CD4-positive, alpha-beta T cell treated with Interferon alpha-2 for 1 hour (primary cell): ENCODE data around the gene TPMT.

Source experiments
- DNase-seq, 2 donors: peaks; one replicate each; pipeline ENCODE4 v3.0.0-alpha.2; 2020 to 2022

The TPMT gene

GRCh38 chr6:18107061-18107460 is 47.8 kb downstream of the TPMT start:
- no peak for DNase-seq

DNA sequence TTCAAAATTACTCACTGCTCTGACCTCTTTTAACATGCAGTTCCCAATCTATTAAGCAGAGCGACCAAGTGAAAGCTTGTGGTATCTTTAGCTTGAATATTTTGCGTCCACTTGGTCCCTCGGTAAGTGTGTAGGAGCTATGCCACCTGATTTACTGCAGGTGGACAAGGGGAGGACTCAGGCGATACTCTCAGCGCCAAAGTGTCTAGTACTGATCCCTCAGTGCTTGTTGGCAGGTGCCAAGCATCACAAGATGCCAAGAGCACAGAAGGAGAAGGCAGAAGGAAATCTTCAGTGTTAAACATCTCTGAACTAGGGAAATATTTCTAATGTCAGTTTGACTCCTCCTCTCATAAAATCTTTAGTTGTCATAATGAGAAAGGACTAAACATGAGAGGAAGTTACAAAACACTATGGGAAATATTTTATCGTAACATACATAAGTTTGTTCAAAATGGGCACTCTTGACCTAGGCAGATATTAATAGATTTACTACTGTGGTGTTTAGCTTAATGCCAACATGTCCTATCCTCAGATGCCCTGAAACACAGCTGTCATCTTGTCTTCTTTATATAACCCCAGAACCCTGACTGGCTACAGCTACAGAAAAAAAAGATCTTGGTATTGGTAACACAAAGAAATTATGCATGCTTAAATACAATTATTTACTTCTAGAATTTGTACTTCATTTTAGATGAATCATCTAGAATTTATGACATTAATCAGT is 51.9 kb downstream of the TPMT start:
- DNase-seq = no peak

DNA sequence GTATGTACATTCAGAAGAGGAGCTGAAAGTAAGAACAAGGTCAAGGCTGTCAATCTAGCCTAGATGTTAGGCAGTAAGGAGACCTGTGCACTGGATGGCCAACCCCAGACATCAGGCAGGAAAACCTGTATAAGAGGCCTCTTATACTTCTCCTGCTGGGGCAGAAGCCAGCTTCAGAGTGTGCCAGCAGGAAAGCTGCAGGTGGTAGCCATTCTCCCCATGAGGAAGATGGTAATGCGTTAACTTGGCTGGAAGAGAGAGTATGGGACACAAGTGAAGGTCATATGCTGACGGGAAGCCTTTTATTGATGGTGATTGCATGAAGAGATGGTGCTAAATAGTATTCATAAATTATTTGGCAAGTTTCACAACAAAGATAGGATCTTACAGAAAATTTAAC is 53.0 kb downstream of the TPMT start:
- DNase-seq = no peak

GRCh38 chr6:18101271-18101670 is 53.6 kb downstream of the TPMT start:
- DNase-seq = no peak

DNA sequence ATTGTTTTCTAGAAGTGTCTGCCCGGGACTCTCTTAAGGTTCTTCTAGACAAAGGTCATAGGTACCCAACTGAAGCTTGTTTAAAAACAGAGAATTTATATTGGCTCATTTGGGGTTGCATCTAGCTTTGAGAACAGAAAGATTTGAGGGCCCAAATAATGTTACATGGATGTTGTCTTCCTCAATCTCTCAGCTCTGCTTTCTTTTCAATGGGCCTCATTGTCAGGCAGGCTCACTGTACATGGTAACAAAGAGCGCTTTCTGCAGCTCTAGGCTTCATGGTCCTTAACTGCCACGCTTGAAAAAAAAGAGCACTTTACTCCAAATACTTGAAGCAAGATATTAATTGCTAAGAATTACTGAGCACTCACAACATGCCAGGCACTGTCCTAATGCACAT is 54.6 kb downstream of the TPMT start:
- DNase-seq = no peak

DNA sequence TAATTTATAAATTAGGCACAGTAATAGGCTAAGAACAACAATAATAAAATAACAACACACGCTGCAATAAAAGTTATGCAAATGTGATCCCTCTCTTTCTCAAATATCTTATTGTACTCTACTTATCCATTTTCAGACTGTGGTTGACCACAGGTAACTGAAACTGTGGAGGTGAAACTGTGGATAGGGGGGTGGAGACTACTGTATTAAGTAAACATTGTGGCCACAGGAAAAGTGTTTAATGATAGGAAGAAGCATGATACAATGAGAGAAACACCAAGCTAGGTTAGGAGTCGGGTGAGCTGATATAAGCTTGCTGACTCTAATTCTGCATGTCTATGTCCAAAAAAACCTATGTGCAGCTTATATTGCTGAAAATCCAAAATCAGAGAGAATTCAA is 55.4 kb downstream of the TPMT start:
- no peak for DNase-seq

- no peak for DNase-seq
These were observed 58.5 kb downstream of the TPMT start for GRCh38 chr6:18096423-18096822.

GRCh38 chr6:18091382-18091781 is 63.5 kb downstream of the TPMT start:
- DNase-seq = no peak

DNA sequence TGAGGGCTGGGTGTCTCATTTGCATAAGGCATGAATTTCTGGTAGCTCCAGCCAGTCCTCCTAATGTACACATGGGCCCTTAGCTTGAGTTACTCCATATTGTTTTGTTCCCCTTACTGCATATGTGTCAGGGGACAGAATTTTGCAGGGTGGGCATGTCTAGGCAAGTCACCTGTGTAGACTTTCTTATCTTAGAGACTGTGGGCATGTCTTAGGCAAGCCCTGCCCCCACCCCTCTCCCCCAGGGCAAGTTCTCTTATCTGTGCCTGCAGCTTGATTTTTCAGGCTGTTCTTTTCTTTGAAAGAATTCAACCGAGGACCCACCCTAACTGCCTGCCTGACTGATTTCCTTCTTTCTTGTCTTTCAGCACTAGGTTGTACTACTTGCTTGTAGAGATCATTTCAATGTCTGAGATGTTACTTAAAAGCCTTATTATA is 64.5 kb downstream of the TPMT start:
- DNase-seq = no peak

DNA sequence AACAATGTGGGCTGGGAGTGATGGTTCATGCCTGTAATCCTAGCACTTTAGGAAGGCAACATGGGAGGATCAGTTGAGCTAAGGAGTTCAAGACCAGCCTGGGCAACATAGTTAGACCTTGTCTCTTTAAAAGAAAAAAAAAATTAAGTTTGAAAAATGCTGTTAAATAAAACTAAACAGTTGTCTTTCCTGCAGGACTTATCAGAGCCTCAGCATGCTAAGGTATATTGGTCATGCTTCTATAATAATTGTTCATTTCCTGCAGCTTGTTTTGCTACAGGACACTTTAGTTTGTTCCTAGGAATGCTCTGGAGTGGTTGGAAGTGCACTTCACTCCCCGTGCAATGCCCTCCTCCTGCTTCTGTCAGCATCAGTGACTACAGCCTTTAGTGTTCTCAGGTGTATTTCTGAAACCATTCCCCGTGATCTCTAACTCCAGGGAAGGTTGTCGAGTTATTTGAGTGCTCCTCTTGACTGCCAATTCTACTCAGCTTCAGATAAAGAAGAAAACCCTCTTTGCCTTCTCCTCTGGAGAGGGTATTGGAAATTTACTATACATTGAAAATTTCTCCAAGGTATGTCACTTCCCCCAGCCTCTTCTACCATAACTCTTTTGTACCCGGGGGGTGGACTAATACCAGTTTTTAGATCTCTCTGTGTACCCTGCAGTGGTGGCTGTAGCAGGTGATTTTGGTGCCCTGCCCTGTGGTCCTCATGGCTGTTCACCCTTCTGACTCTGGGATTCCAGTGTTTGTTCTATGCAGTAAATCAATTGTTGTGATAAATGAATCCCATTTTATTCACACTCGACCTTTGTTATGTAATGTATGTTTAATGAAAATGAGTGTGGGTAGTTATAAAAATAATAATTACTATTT is 66.2 kb downstream of the TPMT start:
- no peak for DNase-seq

GRCh38 chr6:18087396-18088165 is 67.3 kb downstream of the TPMT start:
- DNase-seq = no peak

GRCh38 chr6:18081025-18081668 is 73.7 kb downstream of the TPMT start:
- no peak for DNase-seq

DNA sequence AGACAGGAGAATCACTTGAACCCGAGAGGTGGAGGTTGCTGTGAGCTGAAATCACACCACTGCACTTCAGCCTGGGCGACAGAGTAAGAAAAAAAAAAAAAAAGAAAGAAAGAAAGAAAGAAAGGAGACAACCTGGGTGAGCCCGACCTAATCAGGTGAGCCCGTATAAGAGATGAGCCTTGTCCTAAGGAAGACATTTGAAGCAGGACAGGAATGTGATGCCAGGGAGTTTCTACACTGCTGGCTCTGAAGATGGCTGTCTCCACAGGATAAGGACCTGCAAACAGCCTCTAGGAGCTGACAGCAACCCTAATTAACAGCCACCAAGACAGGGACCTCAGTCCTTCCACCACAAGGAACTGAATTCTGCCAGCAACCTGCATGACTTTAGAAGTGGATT is 74.3 kb downstream of the TPMT start:
- no peak for DNase-seq

- no peak for DNase-seq
These were observed 76.0 kb downstream of the TPMT start for GRCh38 chr6:18078866-18079265.
